HEK293T (cell line): ENCODE data around the gene FNDC3B.

ENCODE experiments used
- ARNT ChIP-seq: fragments of 450-650 bp; IDR thresholded peaks from 2 replicates; pipeline ENCODE4 v1.6.1; 2017; ENCODE audit warnings: mild to moderate bottlenecking
- BHLHE40 ChIP-seq: fragments of 450-650 bp; IDR thresholded peaks from 2 replicates; pipeline ENCODE4 v1.6.1; 2016; ENCODE audit warnings: mild to moderate bottlenecking, moderate library complexity, borderline replicate concordance
- ELF4 ChIP-seq: fragments of 450-650 bp; IDR thresholded peaks from 2 replicates; pipeline ENCODE4 v1.6.1; 2017; ENCODE audit warnings: antibody characterized with exemption
- FOXM1 ChIP-seq: fragments of 450-650 bp; IDR thresholded peaks from 2 replicates; pipeline ENCODE4 v1.6.1; 2017; ENCODE audit warnings: mild to moderate bottlenecking, borderline replicate concordance
- HDGF ChIP-seq: fragments of 450-650 bp; IDR thresholded peaks from 2 replicates; pipeline ENCODE4 v1.6.1; 2017; ENCODE audit warnings: antibody characterized with exemption, borderline replicate concordance
- L3MBTL2 ChIP-seq: fragments of 450-650 bp; conservative IDR thresholded peaks from 2 replicates; pipeline ENCODE4 v1.6.1; 2016; ENCODE audit warnings: mild to moderate bottlenecking
- NFRKB ChIP-seq: fragments of 450-650 bp; IDR thresholded peaks from 2 replicates; pipeline ENCODE4 v1.6.1; 2016; ENCODE audit warnings: mild to moderate bottlenecking, moderate library complexity
- SP1 ChIP-seq: fragments of 450-650 bp; IDR thresholded peaks from 2 replicates; pipeline ENCODE4 v1.6.1; 2017
- SUZ12 ChIP-seq: fragments of 450-650 bp; IDR thresholded peaks from 2 replicates; pipeline ENCODE4 v1.6.1; 2016; ENCODE audit warnings: mild to moderate bottlenecking
- TF ChIP-seq, protein P1 (sequence below): fragments of 450-650 bp; IDR thresholded peaks from 2 replicates; pipeline ENCODE4 v1.6.1; 2016

DNA sequence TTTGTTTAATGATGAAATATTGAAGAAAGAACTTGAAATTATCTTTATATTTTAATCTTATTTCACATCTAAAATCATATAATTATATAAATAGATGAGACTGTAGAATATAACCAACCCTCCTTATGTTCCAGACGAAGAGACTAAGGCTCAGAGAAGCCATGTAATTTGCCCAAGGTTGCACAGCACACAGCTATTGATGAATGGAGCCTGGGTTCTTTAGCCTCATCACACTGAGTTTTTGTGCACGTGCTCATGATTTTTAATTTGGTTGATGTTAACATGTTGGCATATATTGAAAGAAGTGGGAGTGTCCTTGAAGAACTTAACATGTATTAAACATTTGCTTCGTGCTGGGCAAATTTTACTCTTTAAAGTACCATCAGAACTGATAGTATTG is 151.6 kb downstream of the FNDC3B start:
- TF ChIP-seq L3MBTL2 (no peak), FOXM1 (no peak), ARNT (no peak), NFRKB (no peak), HDGF (no peak), BHLHE40 (no peak), SP1 (no peak), SUZ12 (no peak), ELF4 (no peak)
- TF ChIP-seq, protein P1, sequence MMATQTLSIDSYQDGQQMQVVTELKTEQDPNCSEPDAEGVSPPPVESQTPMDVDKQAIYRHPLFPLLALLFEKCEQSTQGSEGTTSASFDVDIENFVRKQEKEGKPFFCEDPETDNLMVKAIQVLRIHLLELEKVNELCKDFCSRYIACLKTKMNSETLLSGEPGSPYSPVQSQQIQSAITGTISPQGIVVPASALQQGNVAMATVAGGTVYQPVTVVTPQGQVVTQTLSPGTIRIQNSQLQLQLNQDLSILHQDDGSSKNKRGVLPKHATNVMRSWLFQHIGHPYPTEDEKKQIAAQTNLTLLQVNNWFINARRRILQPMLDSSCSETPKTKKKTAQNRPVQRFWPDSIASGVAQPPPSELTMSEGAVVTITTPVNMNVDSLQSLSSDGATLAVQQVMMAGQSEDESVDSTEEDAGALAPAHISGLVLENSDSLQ = no peak
